DMS79 treated with DMSO at 0.1 percent for 48 hours (cell line): ENCODE results near the gene ZSCAN18.

Experiments
- DNase-seq: peaks from one replicate; lab custom pipeline; 2025; lab: John Stamatoyannopoulos, UW

Gene ZSCAN18

DNA sequence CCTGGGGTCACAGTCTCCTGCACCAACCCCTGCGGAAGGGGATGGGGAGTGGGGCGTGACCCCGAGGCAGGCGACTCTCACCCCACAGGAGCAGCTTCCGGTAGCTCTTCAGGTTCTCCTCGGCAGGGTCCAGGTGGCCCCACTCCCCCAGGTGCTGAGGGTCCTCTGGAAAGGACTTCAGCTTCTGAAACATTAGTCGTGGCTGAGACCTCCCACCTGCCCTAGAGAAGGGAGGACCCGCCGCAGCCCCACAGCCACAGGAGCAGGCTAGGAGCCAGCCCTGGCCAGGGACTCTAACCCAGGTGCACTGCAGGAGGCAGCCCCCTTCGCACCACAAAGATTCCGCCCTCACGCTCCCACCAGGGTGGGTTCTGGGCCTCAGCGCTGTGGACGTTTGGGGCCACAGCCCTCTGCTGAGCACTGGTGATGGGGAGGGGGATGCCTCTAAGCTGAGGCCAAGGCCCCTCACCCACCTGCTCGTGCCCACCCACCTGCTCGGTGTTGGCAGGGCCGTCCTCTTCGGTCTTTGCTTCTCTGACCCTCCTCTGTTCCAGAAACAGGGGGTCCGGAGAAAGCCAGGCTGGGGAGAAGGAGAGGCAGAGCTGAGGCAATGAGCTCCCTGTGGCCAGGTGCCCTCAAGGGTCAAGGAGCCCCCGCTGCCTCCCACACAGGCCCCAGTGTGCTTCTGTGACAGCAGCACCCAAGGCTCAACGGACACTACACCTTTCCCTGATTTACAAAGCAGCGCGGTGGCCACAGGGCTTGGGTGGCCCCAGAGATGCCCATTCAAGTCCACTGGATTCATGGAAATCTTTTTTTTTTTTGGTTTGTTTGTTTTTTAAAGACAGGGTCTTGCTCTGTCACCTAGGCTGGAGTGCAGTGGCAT is 11.0 kb downstream of the ZSCAN18 start:
- no peak for DNase-seq

GRCh38 chr19:58085348-58085875 is 12.6 kb downstream of the ZSCAN18 start:
- DNase-seq = no peak

- no peak for DNase-seq
Measured at GRCh38 chr19:58084596-58085347, 13.3 kb downstream of the ZSCAN18 start.

GRCh38 chr19:58083021-58083420 is 15.0 kb downstream of the ZSCAN18 start:
- DNase-seq = no peak

GRCh38 chr19:58079792-58080191 is 18.2 kb downstream of the ZSCAN18 start:
- no peak for DNase-seq

- DNase-seq = no peak
Measured at GRCh38 chr19:58067240-58067912, 30.7 kb downstream of the ZSCAN18 start.

GRCh38 chr19:58063712-58064111 is 34.3 kb downstream of the ZSCAN18 start:
- no peak for DNase-seq

- no peak for DNase-seq
Measured at GRCh38 chr19:58060231-58060630, 37.8 kb downstream of the ZSCAN18 start.

- no peak for DNase-seq
Measured at GRCh38 chr19:58059671-58060078, 38.4 kb downstream of the ZSCAN18 start.

GRCh38 chr19:58059003-58059670 is 38.9 kb downstream of the ZSCAN18 start, which contains the start of gene ZNF135:
TSS of gene ZNF135 (plus strand) at chr19:58059282. CDS start at chr19:58060003, 721 bp downstream.
- DNase-seq = peak; percentile 89

DNA sequence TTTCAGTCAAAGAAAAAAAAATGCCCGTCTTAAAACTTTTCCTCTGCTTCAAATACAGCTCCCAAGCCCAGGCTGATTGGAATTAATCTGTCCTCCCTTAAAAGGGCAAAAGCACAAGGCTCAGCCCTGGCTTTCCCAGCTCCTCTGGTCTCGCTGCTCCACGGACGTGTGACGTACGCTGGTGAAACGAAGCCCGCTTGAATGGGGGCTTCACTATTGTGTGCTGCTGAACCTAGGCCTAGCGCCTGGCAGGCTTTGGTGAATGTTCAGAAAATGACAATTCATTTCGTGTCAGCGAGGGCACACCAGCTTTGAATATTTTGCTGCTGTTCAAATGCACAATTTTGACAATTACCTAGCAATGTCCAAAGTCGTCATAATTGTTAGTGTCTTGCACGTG is 39.6 kb downstream of the ZSCAN18 start:
- DNase-seq = no peak

- DNase-seq = no peak
Measured at GRCh38 chr19:58056861-58057260, 41.2 kb downstream of the ZSCAN18 start.

- DNase-seq = no peak
Measured at GRCh38 chr19:58056261-58056660, 41.8 kb downstream of the ZSCAN18 start.

GRCh38 chr19:58054901-58055874 is 42.8 kb downstream of the ZSCAN18 start:
- DNase-seq = no peak

DNA sequence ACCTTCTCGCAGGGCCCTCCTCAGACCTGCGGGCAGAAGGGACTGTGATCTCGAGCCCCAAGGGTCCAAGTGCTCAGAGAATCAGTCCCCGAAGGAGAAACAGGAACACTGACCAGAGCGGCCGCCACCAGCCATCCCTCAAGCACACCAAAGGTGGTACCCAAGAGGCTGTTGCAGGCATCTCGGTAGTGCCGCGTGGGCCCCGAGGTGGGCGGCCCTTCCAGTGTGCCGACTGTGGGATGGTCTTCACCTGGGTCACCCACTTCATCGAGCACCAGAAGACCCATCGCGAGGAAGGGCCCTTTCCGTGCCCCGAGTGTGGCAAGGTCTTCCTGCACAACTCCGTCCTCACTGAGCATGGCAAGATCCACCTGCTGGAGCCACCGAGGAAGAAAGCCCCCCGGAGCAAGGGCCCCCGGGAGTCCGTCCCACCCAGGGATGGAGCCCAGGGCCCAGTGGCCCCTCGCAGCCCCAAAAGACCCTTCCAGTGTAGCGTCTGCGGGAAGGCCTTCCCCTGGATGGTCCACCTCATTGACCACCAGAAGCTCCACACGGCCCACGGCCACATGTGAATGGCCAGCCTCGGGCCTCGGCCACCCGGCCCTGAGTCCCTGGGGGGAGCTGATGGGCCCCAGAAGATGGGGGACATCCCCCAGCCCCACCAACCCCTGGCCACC is 44.4 kb downstream of the ZSCAN18 start:
- no peak for DNase-seq

DNA sequence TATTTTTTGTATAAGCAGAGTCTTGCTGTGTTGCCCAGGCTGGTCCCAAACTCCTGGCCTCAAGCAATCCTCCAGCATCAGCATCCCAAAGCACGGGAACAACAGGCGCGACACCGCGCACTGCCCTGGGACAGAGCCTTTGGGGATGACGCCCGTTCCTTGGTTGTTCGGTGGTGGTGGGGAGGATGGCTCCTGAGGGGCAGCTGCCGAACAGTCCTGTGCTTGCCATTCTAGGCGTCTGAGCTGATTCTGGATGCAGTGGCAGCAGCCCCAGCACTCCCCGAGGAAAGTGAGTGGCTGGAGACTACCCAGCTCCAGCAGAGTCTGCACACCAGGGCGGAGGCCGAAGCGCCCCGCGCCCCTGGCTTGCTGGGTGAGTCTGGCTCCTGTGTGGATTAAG is 45.8 kb downstream of the ZSCAN18 start:
- no peak for DNase-seq

- DNase-seq = no peak
Measured at GRCh38 chr19:58047672-58048071, 50.4 kb downstream of the ZSCAN18 start.

GRCh38 chr19:58046856-58047255 is 51.2 kb downstream of the ZSCAN18 start:
- no peak for DNase-seq

GRCh38 chr19:58045411-58046050 is 52.5 kb downstream of the ZSCAN18 start:
- DNase-seq = no peak
